Measurements from ENCODE around the gene IQCE. TPM values are rescaled to one million over a fixed set of nuclear protein-coding genes. Genes with fewer than 3 reads are reported as not detected.

IQCE gene
- total and polyA plus RNA-seq, 10 of the 15 experiments (the other 5 are each of a cell fraction or from before 2014, with no cell fraction given) = 0.37 to 8.1 (median 3.7) TPM

- Histone ChIP-seq H3K27me3 (replicated peaks in 1 of 2; ENCODE audit: control insufficient read depth in 2 of 2, insufficient read depth in 2 of 2, low read length in 1 of 2) (no peaks in the 10 kb centered on the region), H3K9ac (ENCODE audit: control insufficient read depth, insufficient read depth, low read length) (no peak overlapping the region), H3K4me3 (no peak overlapping the region), H3K79me2 (ENCODE audit: control insufficient read depth, insufficient read depth, low read length) (no peaks in the 10 kb centered on the region), H3K4me2 (ENCODE audit: control insufficient read depth, insufficient read depth) (no peak overlapping the region), H3K9me3 (replicated peaks; ENCODE audit: control insufficient read depth, insufficient read depth, low read length) (no peaks in the 10 kb centered on the region), H2AFZ (ENCODE audit: control insufficient read depth, low read depth, low read length) (no peak overlapping the region), H3K36me3 (ENCODE audit: control insufficient read depth in 2 of 2, insufficient read depth in 2 of 2, low read length in 1 of 2) (no peaks in the 10 kb centered on the region), H3K4me1 (ENCODE audit: control insufficient read depth, insufficient read depth, low read length) (no peaks in the 10 kb centered on the region; the same call in 1 of the 2 replicates), H3K27ac (ENCODE audit: control insufficient read depth, insufficient read depth) (no peak overlapping the region), H4K20me1 (ENCODE audit: control insufficient read depth, insufficient read depth) (no peaks in the 10 kb centered on the region)
- in situ Hi-C loops (cut with MboI) (no loop called here), intact Hi-C loops (cut with micrococcal nuclease; ENCODE audit: unreplicated experiment) (no loop called here)
- ChIA-PET RAD21 (ENCODE audit: unreplicated experiment) (no interaction called here), POLR2A (no interaction called here), SMC1A (ENCODE audit: uncharacterized antibody, unreplicated experiment) (no interaction called here), CTCF (no interaction called here)
- no peak for TF ChIP-seq EED (IDR thresholded peaks at IDR 0.05; ENCODE audit: low read depth)
- TF ChIP-seq POLR2AphosphoS2 (IDR thresholded peaks at IDR 0.05; ENCODE audit: low read depth, low read length) = no peak
- TF ChIP-seq BCL3 (IDR thresholded peaks at IDR 0.05; ENCODE audit: borderline replicate concordance, insufficient read depth, low read depth, low read length, poor library complexity, severe bottlenecking) = no peak
- TF ChIP-seq BCLAF1 (IDR thresholded peaks at IDR 0.05) = no peak
- no peak for TF ChIP-seq ASH2L (IDR thresholded peaks at IDR 0.05; ENCODE audit: borderline replicate concordance, low read depth)
- TF ChIP-seq ZNF274 (IDR thresholded peaks at IDR 0.05; ENCODE audit: insufficient read depth, insufficient read length) = no peak
- TF ChIP-seq BCL11A (IDR thresholded peaks at IDR 0.05; ENCODE audit: low read depth, low read length) = no peak
- no peak for TF ChIP-seq ZBTB33 (IDR thresholded peaks at IDR 0.05)
- TF ChIP-seq CHD4 (IDR thresholded peaks at IDR 0.05) = no peak
- TF ChIP-seq DPF2 (IDR thresholded peaks at IDR 0.05) = no peak
- no peak for TF ChIP-seq HDAC2 (IDR thresholded peaks at IDR 0.05)
- TF ChIP-seq MEF2A (IDR thresholded peaks at IDR 0.05; ENCODE audit: insufficient read depth, low read depth, low read length) = no peak
- no peak for TF ChIP-seq ZNF207 (IDR thresholded peaks at IDR 0.05; ENCODE audit: borderline replicate concordance)
- TF ChIP-seq KDM1A (IDR thresholded peaks at IDR 0.05; ENCODE audit: borderline replicate concordance) = no peak
- TF ChIP-seq ZBED1 (IDR thresholded peaks at IDR 0.05; ENCODE audit: borderline replicate concordance) = no peak
- no TSS peak for BruUV-seq (replicated peaks)
- DNase-seq (ENCODE audit: low read depth, low spot score) = no peak
- no peak for ATAC-seq
- no peak for FAIRE-seq
- 64% methylated on average over 33 of the region's 33 CpGs for WGBS (ENCODE audit: insufficient coverage, insufficient replicate concordance, low lambda C conversion rate, missing lambda C conversion rate)
Observed at GRCh38 chr7:2616387-2617324, 57.9 kb downstream of the IQCE start.
